ENCODE data around the gene SDHC. TPM values are rescaled to one million over a fixed set of nuclear protein-coding genes. Genes with fewer than 3 reads are reported as not detected.
"Not testable (repeated sequence)": the region's sequence is repeated elsewhere in the genome, so short reads cannot be mapped to it uniquely, and the experiment has no call there.

Gene SDHC
- total RNA-seq, 1 donor = 56.5 TPM

- no peak for TF ChIP-seq CTCF (IDR thresholded peaks at IDR 0.05; ENCODE audit: insufficient read depth, low read length)
- no peak overlapping the region for H3K4me3 ChIP-seq (ENCODE audit: low read depth, low read length)
- no peak for DNase-seq (ENCODE audit: low read depth)
Measured at GRCh38 chr1:161404051-161404597, 89.9 kb downstream of the SDHC start.

- DNase-seq (ENCODE audit: low read depth); H3K4me3 ChIP-seq (ENCODE audit: low read depth, low read length): not testable (repeated sequence)
Measured at GRCh38 chr1:161406551-161406950, 92.4 kb downstream of the SDHC start.

GRCh38 chr1:161407451-161407985, 93.3 kb downstream of the SDHC start:
- DNase-seq (ENCODE audit: low read depth) = no peak
- TF ChIP-seq CTCF (IDR thresholded peaks at IDR 0.05; ENCODE audit: insufficient read depth, low read length) = no peak
- H3K4me3 ChIP-seq (ENCODE audit: low read depth, low read length) = no peak overlapping the region

GRCh38 chr1:161408429-161409052, 94.4 kb downstream of the SDHC start:
- TF ChIP-seq CTCF (IDR thresholded peaks at IDR 0.05; ENCODE audit: insufficient read depth, low read length) = no peak
- DNase-seq (ENCODE audit: low read depth) = no peak
- H3K4me3 ChIP-seq (ENCODE audit: low read depth, low read length) = no peak overlapping the region

GRCh38 chr1:161409848-161410635, 95.9 kb downstream of the SDHC start:
- DNase-seq (ENCODE audit: low read depth) = not testable (repeated sequence)

GRCh38 chr1:161410636-161410970, 96.4 kb downstream of the SDHC start:
- not testable (repeated sequence) for H3K4me3 ChIP-seq (ENCODE audit: low read depth, low read length); DNase-seq (ENCODE audit: low read depth)

More at GRCh38 chr1:161409848-161410635, 95.9 kb downstream of the SDHC start:
- H3K4me3 ChIP-seq (ENCODE audit: low read depth, low read length) = not testable (repeated sequence)

Small RNA genes within 50 kb of the gene (small RNA-seq; reads per million reads assigned to genes)
- not detected for gene AL592295.2
- not detected for gene RNU6-481P

Other genes starting within 250 kb of the SDHC start
- not detected in 2 replicates for gene ARHGAP30, start 244.5 kb upstream of the SDHC start, total RNA-seq (ENCODE audit: low replicate concordance)
- gene NECTIN4, start 224.8 kb upstream of the SDHC start, total RNA-seq (ENCODE audit: low replicate concordance) = not detected in 2 replicates
- 0.90 and 1.8 TPM in 2 replicates for gene KLHDC9, start 216.0 kb upstream of the SDHC start, total RNA-seq (ENCODE audit: low replicate concordance)
- 39.9 and 50.2 TPM in 2 replicates for gene PFDN2, start 196.3 kb upstream of the SDHC start, total RNA-seq (ENCODE audit: low replicate concordance)
- 13.3 and 18.3 TPM in 2 replicates for gene NIT1, start 196.3 kb upstream of the SDHC start, total RNA-seq (ENCODE audit: low replicate concordance)
- 7.8 and 25.8 TPM in 2 replicates for gene DEDD, start 181.7 kb upstream of the SDHC start, total RNA-seq (ENCODE audit: low replicate concordance)
- gene UFC1, start 160.4 kb upstream of the SDHC start, total RNA-seq (ENCODE audit: low replicate concordance) = 65.3 and 111 TPM in 2 replicates
- gene USP21, start 154.9 kb upstream of the SDHC start, total RNA-seq (ENCODE audit: low replicate concordance) = 6.1 and 11.6 TPM in 2 replicates
- gene PPOX, start 148.0 kb upstream of the SDHC start, total RNA-seq (ENCODE audit: low replicate concordance) = 14.0 and 16.0 TPM in 2 replicates
- 8.3 and 11.4 TPM in 2 replicates for gene B4GALT3, start 136.9 kb upstream of the SDHC start, total RNA-seq (ENCODE audit: low replicate concordance)
- gene ADAMTS4, start 115.3 kb upstream of the SDHC start, total RNA-seq (ENCODE audit: low replicate concordance) = 1.1 and 3.1 TPM in 2 replicates
- gene NDUFS2, start 112.0 kb upstream of the SDHC start, total RNA-seq (ENCODE audit: low replicate concordance) = 65.4 and 67.5 TPM in 2 replicates
- not detected in 2 replicates for gene FCER1G, start 99.1 kb upstream of the SDHC start, total RNA-seq (ENCODE audit: low replicate concordance)
- not detected in 2 replicates for gene APOA2, start 90.8 kb upstream of the SDHC start, total RNA-seq (ENCODE audit: low replicate concordance)
- 5.2 and 9.1 TPM in 2 replicates for gene TOMM40L, start 88.3 kb upstream of the SDHC start, total RNA-seq (ENCODE audit: low replicate concordance)
- gene NR1I3, start 76.2 kb upstream of the SDHC start, total RNA-seq (ENCODE audit: low replicate concordance) = not detected in 2 replicates
- gene PCP4L1, start 55.6 kb upstream of the SDHC start, total RNA-seq (ENCODE audit: low replicate concordance) = not detected in 2 replicates
- 0.09 and 1.2 TPM in 2 replicates for gene MPZ, start 4.4 kb upstream of the SDHC start, total RNA-seq (ENCODE audit: low replicate concordance)
- gene CFAP126, start 53.5 kb downstream of the SDHC start, total RNA-seq (ENCODE audit: low replicate concordance) = not detected in 2 replicates
- 0.99 TPM in 1 of 2 replicates, not detected in the other for gene FCGR2A, start 191.1 kb downstream of the SDHC start, total RNA-seq (ENCODE audit: low replicate concordance)
- gene HSPA6, start 210.2 kb downstream of the SDHC start, total RNA-seq (ENCODE audit: low replicate concordance) = 0.45 TPM in 1 of 2 replicates, not detected in the other
- not detected in 2 replicates for gene FCGR3A, start 235.4 kb downstream of the SDHC start, total RNA-seq (ENCODE audit: low replicate concordance)

Data from fibroblast of the aortic adventitia (primary cell).